K562 (cell line): ENCODE measurements around the gene HNF1B. TPM values are rescaled to one million over a fixed set of nuclear protein-coding genes. Genes with fewer than 3 reads are reported as not detected.

Experiments
- ATAC-seq: fragments of 200-7000 bp; cut with Tn5 transposase; 3 replicates; pipeline ENCODE4 v1.9.1; 2020; ENCODE audit warnings: moderate library complexity
- BruUV-seq: library from RNA; stranded (reverse); fragments of 400-500 nt; replicated peaks from 2 replicates; lab custom pipeline; 2021; lab: Mats Ljungman, UMichigan
- CTCF ChIA-PET: fragments of 300-600 bp; formaldehyde crosslinking; extraction: SDS; loops from one replicate; lab custom pipeline; 2021; ENCODE audit warnings: low intra/inter-chr PET ratio; lab: Yijun Ruan, JAX
- POLR2A ChIA-PET: fragments of 300-600, 350-650 bp; sonication (Branson Sonifier 250); formaldehyde crosslinking; extraction: SDS; loops from one replicate; lab custom pipeline; 2021; ENCODE audit warnings: antibody characterized with exemption, inconsistent platforms; lab: Yijun Ruan, JAX
- DNase-seq, 4 experiments: peaks; one replicate each; pipeline versions ENCODE4 v3.0.0 to v3.0.0-alpha.2; 2011 to 2018; ENCODE audit warnings: low spot score in 3 of 4, mixed read lengths in 3 of 4; ENCODE audit errors: extremely low read depth in 1 of 4
- FAIRE-seq: peaks from 2 replicates; lab custom pipeline; 2011; peaks lifted over from hg19 to GRCh38; lab: Jason Lieb, UNC
- H2AFZ ChIP-seq: 2 replicates; pipeline ENCODE4 v1.6.0; 2011; ENCODE audit warnings: low read depth, low read length, control low read depth, inconsistent platforms
- H3K27ac ChIP-seq: fragments of 200-600 bp; 3 replicates; pipeline ENCODE4 v1.8.0; 2011; ENCODE audit warnings: low read depth, mild to moderate bottlenecking, control low read depth, inconsistent platforms, low read length, moderate library complexity, mixed read lengths; ENCODE audit errors: extremely low read depth
- H3K27me3 ChIP-seq, 2 experiments: fragments of 300-600 bp in 1 of 2; 2 replicates in 1 of 2; 3 replicates in 1 of 2; pipeline versions ENCODE4 v1.6.0 to v1.8.0; 2011; ENCODE audit warnings: inconsistent platforms in 2 of 2, low read length in 2 of 2, mild to moderate bottlenecking in 1 of 2, mixed read lengths in 1 of 2, moderate library complexity in 1 of 2; ENCODE audit not compliant: control insufficient read depth in 2 of 2, insufficient read depth in 2 of 2
- H3K36me3 ChIP-seq: fragments of 300-600 bp; 3 replicates; pipeline ENCODE4 v1.8.0; 2011; ENCODE audit warnings: mild to moderate bottlenecking, low read length, inconsistent platforms; ENCODE audit not compliant: control insufficient read depth, insufficient read depth
- H3K4me1 ChIP-seq, 2 experiments: fragments of 200-600 bp in 1 of 2; replicated peaks in 1 of 2; 2 replicates in 1 of 2; 3 replicates in 1 of 2; pipeline versions ENCODE4 v1.5.1 to v1.8.0; 2011; ENCODE audit warnings: inconsistent platforms in 2 of 2, low read length in 2 of 2, mild to moderate bottlenecking in 1 of 2, mixed read lengths in 1 of 2, moderate library complexity in 1 of 2; ENCODE audit not compliant: control insufficient read depth in 2 of 2, insufficient read depth in 2 of 2
- H3K4me2 ChIP-seq: 2 replicates; pipeline ENCODE4 v1.6.1; 2011; ENCODE audit warnings: low read length, control low read depth, inconsistent platforms, mixed read lengths; ENCODE audit not compliant: insufficient read depth
- H3K4me3 ChIP-seq: fragments of 200-600 bp; sonication (generic), shearing (Covaris generic); 2 replicates; pipeline ENCODE4 v1.5.1; 2016; ENCODE audit warnings: control low read depth, inconsistent platforms
- H3K79me2 ChIP-seq: fragments of 200-600 bp; 3 replicates; pipeline ENCODE4 v1.8.0; 2011; ENCODE audit warnings: low read length, inconsistent platforms; ENCODE audit not compliant: control insufficient read depth, insufficient read depth
- H3K9ac ChIP-seq, 2 experiments: 2 replicates each; pipeline versions ENCODE4 v1.6.0 to v1.6.1; 2011; ENCODE audit warnings: low read depth in 2 of 2, low read length in 2 of 2, control low read depth in 1 of 2, inconsistent platforms in 1 of 2, mild to moderate bottlenecking in 1 of 2, mixed read lengths in 1 of 2; ENCODE audit not compliant: insufficient read depth in 1 of 2
- H3K9me1 ChIP-seq: one replicate; pipeline ENCODE4 v1.6.0; 2011; ENCODE audit warnings: inconsistent platforms, mild to moderate bottlenecking, low read length, moderate library complexity; ENCODE audit not compliant: control insufficient read depth, insufficient read depth
- H3K9me3 ChIP-seq: replicated peaks from 2 replicates; pipeline ENCODE4 v1.5.1; 2011; ENCODE audit warnings: low read depth, low read length, inconsistent platforms; ENCODE audit not compliant: control insufficient read depth, insufficient read depth
- H4K20me1 ChIP-seq: replicated peaks from 2 replicates; pipeline ENCODE4 v1.6.1; 2011; ENCODE audit warnings: low read length, inconsistent platforms, mixed read lengths; ENCODE audit not compliant: control insufficient read depth, insufficient read depth
- CBX8 ChIP-seq: fragments of 200-600 bp; sonication (generic); IDR thresholded peaks from 2 replicates; pipeline ENCODE4 v1.6.1; 2012; ENCODE audit warnings: borderline replicate concordance, mixed run types, low read depth, mild to moderate bottlenecking, moderate library complexity, mixed read lengths, low read length, control low read depth, inconsistent platforms; ENCODE audit not compliant: poor library complexity, severe bottlenecking; ENCODE audit errors: extremely low read depth
- EP400 ChIP-seq: fragments of 450-650 bp; IDR thresholded peaks from 2 replicates; pipeline ENCODE4 v1.6.1; 2017; ENCODE audit warnings: antibody characterized with exemption, mild to moderate bottlenecking, moderate library complexity
- HNRNPLL ChIP-seq: fragments of 200-400 bp; formaldehyde crosslinking; IDR thresholded peaks from 2 replicates; pipeline ENCODE4 v1.6.1; 2017; ENCODE audit warnings: low read length, low read depth, mild to moderate bottlenecking; ENCODE audit not compliant: poor library complexity, severe bottlenecking
- JUNB ChIP-seq: fragments of 450-650 bp; formaldehyde crosslinking; conservative IDR thresholded peaks from 2 replicates; pipeline ENCODE4 v1.4.0; 2020; ENCODE audit warnings: mild to moderate bottlenecking
- PURB ChIP-seq: sonication (generic); formaldehyde crosslinking; IDR thresholded peaks from 2 replicates; pipeline ENCODE4 v1.9.0; 2021; ENCODE audit warnings: low read depth, mild to moderate bottlenecking, missing genetic modification reagents
- RERE ChIP-seq: sonication (generic); formaldehyde crosslinking; IDR thresholded peaks from 2 replicates; pipeline ENCODE4 v1.8.0; 2023; ENCODE audit warnings: missing genetic modification reagents, mild to moderate bottlenecking, borderline replicate concordance
- SAFB ChIP-seq: fragments of 200-400 bp; formaldehyde crosslinking; IDR thresholded peaks from 2 replicates; pipeline ENCODE4 v1.6.1; 2017; ENCODE audit warnings: low read depth, low read length, borderline replicate concordance
- SIRT6 ChIP-seq: IDR thresholded peaks from one replicate; pipeline ENCODE4 v1.6.1; 2012; ENCODE audit warnings: low read depth, mild to moderate bottlenecking, control low read depth, inconsistent platforms, low read length, moderate library complexity
- ZKSCAN3 ChIP-seq: fragments of 250-450 bp; sonication (Bioruptor Pico); IDR thresholded peaks from 2 replicates; pipeline ENCODE4 v1.4.0; 2020
- WGBS: fragments of 100-300 bp; shearing (Covaris generic); methylation state at CpG from one replicate; pipeline ENCODE4 v1.1.6; 2016; ENCODE audit warnings: low coverage, mixed read lengths; ENCODE audit not compliant: insufficient coverage; ENCODE audit errors: missing lambda C conversion rate; 5-methylcytosine and 5-hydroxymethylcytosine counted together
- in situ Hi-C: fragments of 300-500 bp; cut with MboI; formaldehyde crosslinking; loops from 4 replicates; pipeline ENCODE4 v1.15.0; 2018; ENCODE audit warnings: inconsistent platforms, mixed read lengths
- intact Hi-C: fragments of 100-400 bp; cut with micrococcal nuclease; formaldehyde crosslinking; loops from 2 replicates; pipeline ENCODE4 v1.14.2; 2022
- polyA plus RNA-seq, 8 experiments: library from polyadenylated mRNA; depleted of rRNA in 4 of 8; stranded (reverse) in 5 of 8; unstranded in 3 of 8; fragments of >200 nt; fragmentation: Nextera tagmentation in 2 of 8; fragmentation: Illumina TruSeq in 1 of 8; extraction: Ambion mirVana in 2 of 8; extraction: Trizol in 1 of 8; gene quantifications; 2 replicates each; pipeline versions ENCODE4 v1.2.1 to v1.2.3, GENCODE V29; 2011 to 2014; ENCODE audit warnings: inconsistent platforms in 1 of 8, missing spikeins in 1 of 8
- total RNA-seq, 7 experiments: library from RNA; depleted of rRNA in 6 of 7; stranded (reverse); fragments of >200 nt in 6 of 7; fragmentation: Illumina TruSeq in 2 of 7; extraction: Trizol in 2 of 7; gene quantifications; 2 replicates each; pipeline versions ENCODE4 v1.2.1 to v1.2.3, GENCODE V29; 2011 to 2021; ENCODE audit warnings: low replicate concordance in 1 of 7
- TF ChIP-seq, protein P1 (sequence below), 2 experiments: fragments of 450-650 bp in 1 of 2; sonication (generic) in 1 of 2; formaldehyde crosslinking; conservative IDR thresholded peaks; 2 replicates each; pipeline versions ENCODE4 v1.4.0 to v1.8.1; 2020 to 2022; ENCODE audit warnings: mild to moderate bottlenecking in 1 of 2, missing genetic modification reagents in 1 of 2
- TF ChIP-seq, protein P2 (sequence below): sonication (generic); formaldehyde crosslinking; IDR thresholded peaks from 2 replicates; pipeline ENCODE4 v1.8.0; 2022; ENCODE audit warnings: mild to moderate bottlenecking, missing genetic modification reagents

HNF1B gene
- total and polyA plus RNA-seq, 9 of the 15 experiments (the other 6 are each of a cell fraction or from before 2014, with no cell fraction given), result not detected

DNA sequence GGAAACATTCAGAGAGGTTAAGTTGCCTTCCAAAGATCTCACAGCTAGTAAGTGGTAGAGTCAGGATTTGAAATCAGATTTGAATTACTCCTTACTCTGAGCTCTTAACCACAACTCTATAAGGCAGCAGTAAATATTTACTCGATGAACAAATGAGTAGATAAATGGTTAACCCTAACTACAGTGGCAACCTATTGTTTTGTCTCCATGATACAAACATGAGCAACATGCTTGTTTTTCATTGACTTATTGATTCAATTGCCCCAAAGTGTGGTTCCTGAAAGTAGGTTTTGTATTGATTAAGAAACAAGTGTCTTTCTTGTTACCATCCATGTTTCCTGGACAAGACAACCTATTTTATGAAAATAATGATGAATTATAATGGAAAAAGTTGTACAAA, 66.8 kb downstream of the HNF1B start:
- ChIA-PET CTCF (no interaction called here), POLR2A (no interaction called here)
- FAIRE-seq (no peak), ATAC-seq (no peak), DNase-seq (no peak)
- no peak overlapping the region for H3K4me2 ChIP-seq
- no peak overlapping the region for H2AFZ ChIP-seq
- H3K27ac ChIP-seq, result no peak overlapping the region
- no peaks in the 10 kb centered on the region for H3K79me2 ChIP-seq
- no peaks in the 10 kb centered on the region for H3K9me1 ChIP-seq
- in situ Hi-C loops, result no loop called here
- intact Hi-C loops, result no loop called here
- BruUV-seq, result no TSS peak
- no peaks in the 10 kb centered on the region for H4K20me1 ChIP-seq
- no peak overlapping the region for H3K9ac ChIP-seq
- H3K27me3 ChIP-seq, result peaks cover 10 to 22% of the 10 kb centered on the region in 2 experiments
- no peaks in the 10 kb centered on the region for H3K9me3 ChIP-seq
- H3K4me3 ChIP-seq, result no peak overlapping the region
- H3K36me3 ChIP-seq, result no peaks in the 10 kb centered on the region
- no peaks in the 10 kb centered on the region for H3K4me1 ChIP-seq
- 5% methylated on average over 1 of the region's 1 CpG for WGBS
- no peak for TF ChIP-seq SAFB
- no peak for TF ChIP-seq PURB
- TF ChIP-seq RERE, result no peak
- no peak for TF ChIP-seq CBX8
- no peak for TF ChIP-seq SIRT6
- TF ChIP-seq, protein P1, sequence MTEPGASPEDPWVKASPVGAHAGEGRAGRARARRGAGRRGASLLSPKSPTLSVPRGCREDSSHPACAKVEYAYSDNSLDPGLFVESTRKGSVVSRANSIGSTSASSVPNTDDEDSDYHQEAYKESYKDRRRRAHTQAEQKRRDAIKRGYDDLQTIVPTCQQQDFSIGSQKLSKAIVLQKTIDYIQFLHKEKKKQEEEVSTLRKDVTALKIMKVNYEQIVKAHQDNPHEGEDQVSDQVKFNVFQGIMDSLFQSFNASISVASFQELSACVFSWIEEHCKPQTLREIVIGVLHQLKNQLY (CRISPR knock-in tag; conservative IDR thresholded peaks at IDR 0.05), result no peak
- TF ChIP-seq, protein P2, sequence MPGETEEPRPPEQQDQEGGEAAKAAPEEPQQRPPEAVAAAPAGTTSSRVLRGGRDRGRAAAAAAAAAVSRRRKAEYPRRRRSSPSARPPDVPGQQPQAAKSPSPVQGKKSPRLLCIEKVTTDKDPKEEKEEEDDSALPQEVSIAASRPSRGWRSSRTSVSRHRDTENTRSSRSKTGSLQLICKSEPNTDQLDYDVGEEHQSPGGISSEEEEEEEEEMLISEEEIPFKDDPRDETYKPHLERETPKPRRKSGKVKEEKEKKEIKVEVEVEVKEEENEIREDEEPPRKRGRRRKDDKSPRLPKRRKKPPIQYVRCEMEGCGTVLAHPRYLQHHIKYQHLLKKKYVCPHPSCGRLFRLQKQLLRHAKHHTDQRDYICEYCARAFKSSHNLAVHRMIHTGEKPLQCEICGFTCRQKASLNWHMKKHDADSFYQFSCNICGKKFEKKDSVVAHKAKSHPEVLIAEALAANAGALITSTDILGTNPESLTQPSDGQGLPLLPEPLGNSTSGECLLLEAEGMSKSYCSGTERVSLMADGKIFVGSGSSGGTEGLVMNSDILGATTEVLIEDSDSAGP (CRISPR knock-in tag), result no peak
- no peak for TF ChIP-seq EP400
- no peak for TF ChIP-seq HNRNPLL
- no peak for TF ChIP-seq ZKSCAN3 (CRISPR knock-in tag)
- TF ChIP-seq JUNB (CRISPR knock-in tag), result no peak
